ENCODE data around the gene EPN3. TPM values are rescaled to one million over a fixed set of nuclear protein-coding genes. Genes with fewer than 3 reads are reported as not detected.

The EPN3 gene
- total and polyA plus RNA-seq, 2 experiments from 2014 or later = 2.3 to 7.7 TPM

DNA sequence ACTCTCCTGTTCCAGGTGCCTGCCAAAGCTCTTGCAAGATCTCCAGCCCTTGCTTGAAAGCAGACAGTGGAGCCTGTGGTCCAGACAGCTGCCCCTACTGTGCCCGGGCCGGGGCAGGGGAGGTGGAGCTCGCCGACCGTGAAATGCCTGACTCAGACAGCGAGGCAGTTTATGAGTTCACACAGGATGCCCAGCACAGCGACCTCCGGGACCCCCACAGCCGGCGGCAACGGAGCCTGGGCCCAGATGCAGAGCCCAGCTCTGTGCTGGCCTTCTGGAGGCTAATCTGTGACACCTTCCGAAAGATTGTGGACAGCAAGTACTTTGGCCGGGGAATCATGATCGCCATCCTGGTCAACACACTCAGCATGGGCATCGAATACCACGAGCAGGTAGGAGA, 45.6 kb downstream of the EPN3 start:
- Histone ChIP-seq H3K4me3 (no peak overlapping the region), H3K36me3 (ENCODE audit: insufficient read depth) (no peaks in the 10 kb centered on the region), H4K20me1 (replicated peaks; ENCODE audit: insufficient read depth) (no peaks in the 10 kb centered on the region), H3K79me2 (replicated peaks; ENCODE audit: insufficient read depth) (no peaks in the 10 kb centered on the region), H3K4me1 (ENCODE audit: insufficient read depth) (peaks cover 8% of the 10 kb centered on the region), H3K4me2 (no peak overlapping the region), H3F3A (replicated peaks; ENCODE audit: low read depth) (no peaks in the 10 kb centered on the region), H3K9me2 (ENCODE audit: insufficient read depth) (no peaks in the 10 kb centered on the region), H2AFZ (no peak overlapping the region), H3K27me3 (ENCODE audit: insufficient read depth) (no peaks in the 10 kb centered on the region), H3K27ac (ENCODE audit: low read depth) (no peak overlapping the region)
- Mint-ChIP-seq H3K4me1 (peaks cover 20% of the 10 kb centered on the region), H3K9me3 (no peaks in the 10 kb centered on the region; the same call in 2 of the 3 replicates), H3K4me3 (no peak overlapping the region), H3K36me3 (ENCODE audit: low read depth) (no peaks in the 10 kb centered on the region), H3K27me3 (ENCODE audit: insufficient read depth, low read depth, poor library complexity) (peaks cover 5% of the 10 kb centered on the region), H3K27ac (no peak overlapping the region)
- ATAC-seq (no peak), DNase-seq (ENCODE audit: low spot score) (no peak)
- TF ChIP-seq EZH2 (IDR thresholded peaks at IDR 0.05; ENCODE audit: low read depth, unreplicated experiment) (no peak), ZNF114 (CRISPR knock-in tag; IDR thresholded peaks at IDR 0.05) (no peak), STAT1 (IDR thresholded peaks at IDR 0.05; ENCODE audit: unreplicated experiment) (no peak), EZH2phosphoT487 (IDR thresholded peaks at IDR 0.05; ENCODE audit: unreplicated experiment) (no peak), NANOG (IDR thresholded peaks at IDR 0.05; ENCODE audit: borderline replicate concordance) (no peak), POLR2AphosphoS5 (IDR thresholded peaks at IDR 0.05; ENCODE audit: low read depth) (no peak), CREB1 (CRISPR knock-in tag; IDR thresholded peaks at IDR 0.05; ENCODE audit: low read depth) (no peak), REST (IDR thresholded peaks at IDR 0.05; ENCODE audit: unreplicated experiment) (no peak)
- TF ChIP-seq, protein P1, sequence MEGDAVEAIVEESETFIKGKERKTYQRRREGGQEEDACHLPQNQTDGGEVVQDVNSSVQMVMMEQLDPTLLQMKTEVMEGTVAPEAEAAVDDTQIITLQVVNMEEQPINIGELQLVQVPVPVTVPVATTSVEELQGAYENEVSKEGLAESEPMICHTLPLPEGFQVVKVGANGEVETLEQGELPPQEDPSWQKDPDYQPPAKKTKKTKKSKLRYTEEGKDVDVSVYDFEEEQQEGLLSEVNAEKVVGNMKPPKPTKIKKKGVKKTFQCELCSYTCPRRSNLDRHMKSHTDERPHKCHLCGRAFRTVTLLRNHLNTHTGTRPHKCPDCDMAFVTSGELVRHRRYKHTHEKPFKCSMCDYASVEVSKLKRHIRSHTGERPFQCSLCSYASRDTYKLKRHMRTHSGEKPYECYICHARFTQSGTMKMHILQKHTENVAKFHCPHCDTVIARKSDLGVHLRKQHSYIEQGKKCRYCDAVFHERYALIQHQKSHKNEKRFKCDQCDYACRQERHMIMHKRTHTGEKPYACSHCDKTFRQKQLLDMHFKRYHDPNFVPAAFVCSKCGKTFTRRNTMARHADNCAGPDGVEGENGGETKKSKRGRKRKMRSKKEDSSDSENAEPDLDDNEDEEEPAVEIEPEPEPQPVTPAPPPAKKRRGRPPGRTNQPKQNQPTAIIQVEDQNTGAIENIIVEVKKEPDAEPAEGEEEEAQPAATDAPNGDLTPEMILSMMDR (conservative IDR thresholded peaks at IDR 0.05; ENCODE audit: low read depth in 2 of 2) = no peak

- Histone ChIP-seq H3K4me2 (no peak overlapping the region), H3K36me3 (ENCODE audit: insufficient read depth) (no peaks in the 10 kb centered on the region), H3F3A (replicated peaks; ENCODE audit: low read depth) (no peaks in the 10 kb centered on the region), H3K79me2 (replicated peaks; ENCODE audit: insufficient read depth) (no peaks in the 10 kb centered on the region), H2AFZ (no peak overlapping the region), H4K20me1 (replicated peaks; ENCODE audit: insufficient read depth) (no peaks in the 10 kb centered on the region), H3K9me2 (ENCODE audit: insufficient read depth) (no peaks in the 10 kb centered on the region), H3K4me3 (no peak overlapping the region), H3K27me3 (ENCODE audit: insufficient read depth) (no peaks in the 10 kb centered on the region), H3K27ac (ENCODE audit: low read depth) (no peak overlapping the region), H3K4me1 (ENCODE audit: insufficient read depth) (peaks cover 8% of the 10 kb centered on the region)
- ATAC-seq (no peak), DNase-seq (ENCODE audit: low spot score) (no peak)
- Mint-ChIP-seq H3K36me3 (ENCODE audit: low read depth) (no peaks in the 10 kb centered on the region), H3K4me3 (no peak overlapping the region), H3K27me3 (ENCODE audit: insufficient read depth, low read depth, poor library complexity) (peaks cover 7% of the 10 kb centered on the region), H3K4me1 (peaks cover 28% of the 10 kb centered on the region), H3K9me3 (no peaks in the 10 kb centered on the region; the same call in 2 of the 3 replicates), H3K27ac (no peak overlapping the region)
- TF ChIP-seq EZH2phosphoT487 (IDR thresholded peaks at IDR 0.05; ENCODE audit: unreplicated experiment) (no peak), JUNB (IDR thresholded peaks at IDR 0.05; ENCODE audit: unreplicated experiment) (no peak)
Measured at GRCh38 chr17:50579399-50579798, 46.9 kb downstream of the EPN3 start.
